IPS-15b (cell line): ENCODE data around the gene ARFGAP3.

Source experiments
- H3K27me3 ChIP-seq: one replicate; pipeline ENCODE4 v1.6.1; 2013; ENCODE audit warnings: low read length; ENCODE audit not compliant: control insufficient read depth, insufficient read depth
- H3K36me3 ChIP-seq: one replicate; pipeline ENCODE4 v1.6.1; 2013; ENCODE audit warnings: low read length; ENCODE audit not compliant: control insufficient read depth, insufficient read depth
- H3K4me1 ChIP-seq: one replicate; pipeline ENCODE4 v1.6.1; 2013; ENCODE audit warnings: mild to moderate bottlenecking, low read length; ENCODE audit not compliant: control insufficient read depth, insufficient read depth
- H3K4me3 ChIP-seq: one replicate; pipeline ENCODE4 v1.5.1; 2013; ENCODE audit warnings: low read depth, low read length
- H3K9ac ChIP-seq: one replicate; pipeline ENCODE4 v1.6.1; 2013; ENCODE audit warnings: low read depth, mild to moderate bottlenecking, low read length
- H3K9me3 ChIP-seq: one replicate; pipeline ENCODE4 v1.6.1; 2013; ENCODE audit warnings: mild to moderate bottlenecking, low read length; ENCODE audit not compliant: control insufficient read depth, insufficient read depth

Gene ARFGAP3

DNA sequence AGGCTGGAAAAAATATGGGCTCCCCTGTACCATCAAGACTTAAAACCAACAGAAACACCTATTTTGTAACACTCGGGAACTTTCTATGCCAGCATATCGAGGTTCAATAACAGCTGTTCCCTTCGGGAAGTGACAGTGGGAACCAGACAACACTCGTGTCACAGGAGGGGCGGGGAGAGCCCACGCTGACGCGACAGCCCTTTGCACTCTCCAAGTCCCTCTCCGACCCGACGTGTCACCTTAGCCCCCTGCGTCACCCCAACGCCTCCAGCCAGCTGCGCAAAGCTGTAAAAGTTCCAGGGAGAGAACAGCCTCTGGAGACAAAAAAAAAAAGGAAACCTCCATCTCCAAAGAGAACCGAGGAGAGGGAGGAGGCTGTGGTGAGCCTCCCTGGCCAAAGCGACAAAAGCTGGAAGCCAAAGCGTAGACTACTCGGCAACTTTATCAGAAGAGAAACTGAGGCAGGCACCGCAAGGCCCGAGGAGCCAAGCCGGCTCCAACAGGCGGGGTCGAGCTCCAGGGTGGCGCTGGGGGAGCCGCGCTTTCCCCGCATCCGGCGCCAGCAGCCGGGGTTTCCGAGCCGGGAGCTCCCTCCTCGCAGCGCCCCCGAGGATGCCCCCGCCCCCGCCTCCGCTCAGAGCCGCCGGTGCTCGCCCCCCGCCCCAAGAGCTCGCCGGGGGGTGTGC is 751 bp downstream of the ARFGAP3 start:
- Histone ChIP-seq H3K4me1 (no peaks in the 10 kb centered on the region), H3K36me3 (no peaks in the 10 kb centered on the region), H3K4me3 (peak overlapping the region; percentile 64), H3K9ac (peak overlapping the region; percentile 76), H3K27me3 (peaks cover 14% of the 10 kb centered on the region), H3K9me3 (no peaks in the 10 kb centered on the region)

DNA sequence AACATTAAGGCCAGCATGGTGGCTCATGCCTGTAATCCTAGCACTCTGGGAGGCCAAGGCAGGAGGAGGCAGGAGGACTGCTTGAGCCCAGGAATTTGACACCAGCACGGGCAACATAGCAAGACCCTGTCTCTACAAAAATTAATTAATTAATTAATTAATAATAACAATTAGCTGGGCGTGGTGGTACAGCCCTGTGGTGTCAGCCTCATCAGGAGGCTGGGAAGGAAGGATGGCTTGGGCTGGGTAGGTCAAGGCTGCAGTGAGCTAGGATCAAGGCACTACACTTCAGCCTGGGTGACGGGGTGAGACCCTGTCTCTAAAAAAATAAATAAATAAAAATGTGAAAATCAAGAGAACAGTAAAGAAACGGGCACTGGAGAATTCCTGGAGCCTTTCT is 1.4 kb downstream of the ARFGAP3 start:
- Histone ChIP-seq H3K4me3 (peak overlapping the region; percentile 64), H3K36me3 (no peaks in the 10 kb centered on the region), H3K4me1 (no peaks in the 10 kb centered on the region), H3K9me3 (no peaks in the 10 kb centered on the region), H3K27me3 (peaks cover 14% of the 10 kb centered on the region), H3K9ac (no peak overlapping the region)

DNA sequence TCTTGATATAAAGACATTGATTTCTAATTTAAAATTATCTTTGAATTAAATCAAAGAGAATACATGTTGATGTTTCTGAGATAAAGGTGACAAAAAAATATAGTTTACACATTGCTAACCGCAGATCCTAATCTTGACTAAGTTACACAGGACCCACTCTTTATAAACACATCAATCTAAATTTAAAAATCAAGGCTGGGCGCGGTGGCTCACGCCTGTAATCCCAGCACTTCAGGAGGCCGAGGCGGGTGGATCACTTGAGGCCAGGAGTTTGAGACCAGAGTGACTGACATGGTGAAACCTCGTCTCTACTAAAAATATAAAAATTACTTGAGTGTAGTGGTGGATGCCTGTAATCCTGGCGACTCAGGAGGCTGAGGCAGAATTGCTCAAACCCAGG is 1.9 kb downstream of the ARFGAP3 start:
- Histone ChIP-seq H3K9ac (no peak overlapping the region), H3K9me3 (no peaks in the 10 kb centered on the region), H3K4me1 (no peaks in the 10 kb centered on the region), H3K36me3 (no peaks in the 10 kb centered on the region), H3K4me3 (no peak overlapping the region), H3K27me3 (peaks cover 14% of the 10 kb centered on the region)

DNA sequence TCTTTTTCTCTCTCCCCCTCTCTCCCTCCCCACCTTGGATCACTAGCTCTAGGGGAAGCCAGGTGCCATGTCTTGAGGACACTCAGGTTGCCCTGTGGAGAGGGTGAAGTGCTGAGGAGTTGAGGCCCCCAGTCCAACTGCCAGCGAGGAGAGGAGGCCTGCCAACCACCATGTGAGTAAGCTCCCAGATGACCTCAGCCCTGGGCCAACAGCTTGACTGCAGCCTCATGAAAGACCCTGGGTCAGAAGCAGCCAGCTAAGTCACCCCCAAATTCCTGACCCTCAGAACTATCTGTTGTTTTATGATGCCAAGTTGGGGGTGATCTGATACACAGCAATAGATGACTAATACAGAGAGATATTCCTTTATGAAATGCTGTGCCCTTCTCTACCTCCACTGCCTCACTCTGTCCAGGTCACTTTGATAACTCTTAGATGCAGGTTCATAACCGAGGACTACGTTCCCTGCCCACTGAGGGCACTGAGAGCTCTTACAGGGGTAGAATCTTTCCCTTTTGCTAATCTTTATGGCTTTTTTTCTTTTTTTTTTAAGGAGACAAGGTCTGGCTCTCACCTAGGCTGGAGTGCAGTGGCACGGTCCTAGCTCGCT is 8.0 kb downstream of the ARFGAP3 start:
- Histone ChIP-seq H3K4me3 (no peak overlapping the region), H3K4me1 (no peaks in the 10 kb centered on the region), H3K27me3 (no peaks in the 10 kb centered on the region)

DNA sequence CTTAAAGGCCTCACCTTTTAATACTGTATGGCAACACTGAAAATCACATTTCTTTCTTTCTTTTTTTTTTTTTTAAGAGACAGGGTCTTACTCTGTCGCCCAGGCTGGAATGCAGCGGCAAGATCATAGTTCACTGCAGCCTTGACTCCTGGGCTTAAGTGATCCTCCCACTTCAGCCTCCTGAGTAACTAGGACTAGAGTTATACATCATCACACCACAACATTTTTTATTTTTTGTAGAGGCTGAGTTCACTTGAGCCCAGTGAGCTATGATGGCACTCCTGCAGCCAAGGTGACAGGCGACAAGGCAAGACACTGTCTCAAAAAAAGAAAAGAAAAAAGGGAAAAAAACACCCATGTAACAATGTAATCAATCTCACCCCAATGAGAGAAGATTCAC is 10.0 kb downstream of the ARFGAP3 start:
- no peaks in the 10 kb centered on the region for H3K4me1 ChIP-seq
- no peaks in the 10 kb centered on the region for H3K9me3 ChIP-seq

More for the DNA sequence above, 8.0 kb downstream of the ARFGAP3 start:
- Histone ChIP-seq H3K9ac (no peak overlapping the region), H3K9me3 (no peaks in the 10 kb centered on the region), H3K36me3 (no peaks in the 10 kb centered on the region)

DNA sequence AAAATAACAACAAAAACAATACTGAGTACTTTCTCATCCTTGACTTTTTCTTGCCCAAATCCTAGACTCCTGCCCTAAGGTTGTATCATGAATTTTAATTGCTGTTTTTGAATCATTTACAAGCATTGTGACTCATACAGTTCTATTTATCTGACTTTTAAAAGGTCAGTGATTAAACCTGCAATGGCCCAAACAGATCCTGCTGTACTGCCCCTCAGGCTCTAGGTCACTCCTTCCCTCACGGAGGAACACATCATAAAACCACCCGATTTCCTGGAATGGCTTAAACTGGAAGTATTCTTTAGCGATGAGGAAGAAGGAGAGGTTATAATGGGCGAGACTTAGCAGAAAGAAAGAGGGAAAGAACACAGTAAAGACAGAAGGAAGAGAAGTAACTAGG is 12.3 kb downstream of the ARFGAP3 start:
- Histone ChIP-seq H3K4me1 (no peaks in the 10 kb centered on the region), H3K9me3 (no peaks in the 10 kb centered on the region), H3K36me3 (no peaks in the 10 kb centered on the region), H3K27me3 (no peaks in the 10 kb centered on the region), H3K4me3 (no peak overlapping the region), H3K9ac (no peak overlapping the region)

More for the DNA sequence above, 10.0 kb downstream of the ARFGAP3 start:
- H3K27me3 ChIP-seq, result no peaks in the 10 kb centered on the region
- no peak overlapping the region for H3K9ac ChIP-seq
- no peak overlapping the region for H3K4me3 ChIP-seq
- no peaks in the 10 kb centered on the region for H3K36me3 ChIP-seq

DNA sequence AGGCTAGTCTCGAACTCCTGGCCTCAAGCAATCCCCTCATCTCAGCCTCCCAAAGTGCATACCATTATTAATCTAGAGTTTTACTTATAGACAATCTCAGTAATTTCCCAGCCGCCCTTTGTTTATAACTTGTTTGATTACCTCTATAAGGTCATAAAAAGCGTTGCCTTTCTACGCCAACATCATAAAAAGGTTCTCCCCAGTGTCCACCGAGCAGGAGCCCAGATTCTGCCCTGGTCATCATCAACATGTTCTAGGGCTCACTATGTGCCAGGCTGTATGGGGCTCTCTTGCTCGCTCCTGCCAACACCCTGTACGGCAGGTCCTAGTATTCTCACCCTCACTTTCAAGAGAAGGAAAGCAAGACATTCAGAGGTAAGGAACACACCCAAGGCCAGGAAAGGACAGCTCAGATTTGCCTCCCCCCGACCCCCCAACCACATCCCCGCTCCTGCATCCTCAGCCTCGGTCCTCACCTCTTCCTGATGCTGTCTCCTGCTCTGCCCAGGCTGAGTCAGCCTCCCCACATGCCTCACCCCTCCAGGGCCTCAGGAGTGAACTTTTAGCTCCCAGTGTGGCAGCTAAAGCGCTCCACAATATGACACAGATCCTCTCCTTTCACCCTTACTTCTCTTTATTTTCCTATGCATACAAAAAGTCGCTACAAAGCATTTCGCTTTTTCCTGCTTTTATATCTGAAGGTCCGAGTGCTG is 14.3 kb downstream of the ARFGAP3 start:
- Histone ChIP-seq H3K36me3 (no peaks in the 10 kb centered on the region), H3K9ac (no peak overlapping the region), H3K9me3 (no peaks in the 10 kb centered on the region), H3K4me3 (no peak overlapping the region), H3K4me1 (no peaks in the 10 kb centered on the region), H3K27me3 (no peaks in the 10 kb centered on the region)

DNA sequence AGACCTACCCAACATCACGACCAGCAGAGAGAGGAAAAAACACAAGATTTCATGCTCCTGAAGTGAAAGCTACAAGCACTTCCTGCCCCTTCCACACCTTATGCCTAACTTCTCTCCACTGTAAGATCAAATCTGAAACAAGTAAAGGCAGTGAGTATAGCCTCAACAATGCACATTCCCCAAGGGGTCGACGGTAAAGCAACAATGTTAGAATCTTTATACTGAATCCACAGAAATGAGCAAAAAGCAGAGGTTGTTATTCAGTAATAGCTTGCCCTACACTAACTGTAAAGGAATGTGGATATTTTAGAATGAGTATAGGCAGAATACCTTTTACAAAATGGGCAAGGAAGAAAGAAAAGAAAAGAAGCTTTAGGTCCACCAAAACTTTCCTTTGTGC is 15.6 kb downstream of the ARFGAP3 start:
- no peaks in the 10 kb centered on the region for H3K9me3 ChIP-seq
- H3K36me3 ChIP-seq, result no peaks in the 10 kb centered on the region
- H3K27me3 ChIP-seq, result no peaks in the 10 kb centered on the region
- H3K4me1 ChIP-seq, result no peaks in the 10 kb centered on the region
- H3K9ac ChIP-seq, result no peak overlapping the region
- no peak overlapping the region for H3K4me3 ChIP-seq

DNA sequence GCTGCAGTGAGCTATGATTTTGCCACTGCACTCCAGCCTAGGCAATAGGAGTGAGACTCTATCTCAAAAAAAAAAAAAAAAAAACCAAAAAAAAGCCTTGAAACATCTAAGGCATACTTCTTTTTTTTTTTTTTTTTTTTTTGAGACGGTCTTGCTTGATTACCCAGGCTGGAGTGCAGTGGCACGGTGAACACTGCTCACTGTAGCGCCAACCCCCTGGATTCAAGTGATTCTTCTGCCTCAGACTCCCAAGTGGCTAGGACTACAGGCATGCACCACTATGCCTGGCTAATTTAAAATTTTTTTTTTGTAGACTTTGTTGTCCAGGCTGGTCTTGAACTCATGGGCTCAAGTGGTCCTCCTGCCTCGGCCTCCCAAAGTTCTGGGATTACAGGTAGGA is 19.5 kb downstream of the ARFGAP3 start:
- Histone ChIP-seq H3K4me1 (no peaks in the 10 kb centered on the region), H3K4me3 (no peak overlapping the region), H3K9ac (no peak overlapping the region), H3K27me3 (no peaks in the 10 kb centered on the region), H3K9me3 (no peaks in the 10 kb centered on the region), H3K36me3 (no peaks in the 10 kb centered on the region)

DNA sequence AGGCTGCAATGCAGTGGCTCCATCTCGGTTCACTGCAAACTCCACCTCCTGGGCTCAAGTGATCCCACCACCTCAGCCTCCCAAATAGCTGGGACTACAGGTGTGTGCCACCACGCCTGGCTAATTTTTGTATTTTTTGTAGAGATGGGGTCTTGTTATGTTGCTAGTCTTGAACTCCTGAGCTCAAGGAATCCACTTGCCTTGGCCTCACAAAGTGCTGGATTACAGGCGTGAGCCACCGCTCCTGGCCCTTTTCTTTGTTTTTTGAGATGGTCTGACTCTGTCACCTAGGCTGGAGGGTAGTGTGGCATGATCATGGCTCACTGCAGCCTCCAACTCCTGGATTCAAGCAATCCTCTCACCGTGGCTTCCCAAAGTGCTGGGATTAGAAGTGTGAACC is 21.0 kb downstream of the ARFGAP3 start:
- H3K4me3 ChIP-seq, result no peak overlapping the region
- no peaks in the 10 kb centered on the region for H3K4me1 ChIP-seq
- no peak overlapping the region for H3K9ac ChIP-seq
- no peaks in the 10 kb centered on the region for H3K9me3 ChIP-seq
- no peaks in the 10 kb centered on the region for H3K27me3 ChIP-seq
- H3K36me3 ChIP-seq, result no peaks in the 10 kb centered on the region

DNA sequence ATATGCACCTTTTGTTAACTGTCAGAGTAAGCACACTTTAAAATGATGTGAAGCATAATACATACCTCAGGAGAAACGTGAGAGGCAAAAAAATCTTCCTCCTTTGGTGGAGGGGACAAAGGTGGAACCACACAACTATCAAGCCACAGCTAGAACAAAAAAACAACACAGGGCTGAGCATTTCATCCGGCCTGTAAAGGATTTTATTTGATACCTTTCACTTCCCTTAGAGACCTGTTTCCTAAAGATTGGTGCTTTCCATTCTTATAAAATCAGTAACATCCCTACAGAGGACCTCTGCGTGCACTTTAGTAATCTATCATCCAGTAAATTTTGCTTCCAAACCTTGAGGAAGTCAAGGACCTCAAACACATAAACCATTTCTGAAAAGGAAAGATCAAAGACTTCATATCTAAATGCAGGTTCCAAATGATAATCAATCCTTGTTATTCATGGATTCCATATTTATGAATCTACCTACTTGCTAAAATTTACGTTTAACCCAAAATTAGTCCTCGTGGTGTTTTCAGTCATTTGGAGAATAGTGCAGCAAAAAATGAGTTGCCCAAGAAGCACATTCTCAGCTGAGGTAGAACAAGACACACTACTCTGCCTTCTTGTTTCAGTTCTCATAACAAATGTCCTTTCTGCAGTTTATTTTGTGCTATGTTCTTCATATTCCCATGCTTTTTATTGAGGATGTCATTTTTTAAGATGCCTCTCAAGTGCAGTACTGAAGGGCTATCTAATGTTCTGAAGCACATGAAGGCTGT is 22.7 kb downstream of the ARFGAP3 start:
- Histone ChIP-seq H3K36me3 (no peaks in the 10 kb centered on the region), H3K9ac (no peak overlapping the region), H3K27me3 (no peaks in the 10 kb centered on the region), H3K9me3 (no peaks in the 10 kb centered on the region), H3K4me3 (no peak overlapping the region), H3K4me1 (no peaks in the 10 kb centered on the region)
